Skin epidermis (tissue), 12 donors: Measurements from ENCODE around the gene HSDL1.
A peak's percentile ranks its signal among the peaks of the same experiment; 100 is the strongest.
"Not testable (repeated sequence)": the region's sequence is repeated elsewhere in the genome, so short reads cannot be mapped to it uniquely, and the experiment has no call there.

Experiments
- H3K27ac ChIP-seq, 21 experiments: fragments of 200-600 bp; sonication (generic) in 11 of 21; one replicate each; pipeline ENCODE4 v1.5.0; 2020; ENCODE audit warnings: mild to moderate bottlenecking in 3 of 21, inconsistent platforms in 2 of 21, moderate library complexity in 2 of 21
- H3K4me3 ChIP-seq, 7 experiments: fragments of 200-600 bp; sonication (generic) in 2 of 7; one replicate each; pipeline ENCODE4 v1.5.0; 2020; ENCODE audit warnings: inconsistent platforms in 2 of 7, mild to moderate bottlenecking in 2 of 7, moderate library complexity in 1 of 7

The HSDL1 gene

DNA sequence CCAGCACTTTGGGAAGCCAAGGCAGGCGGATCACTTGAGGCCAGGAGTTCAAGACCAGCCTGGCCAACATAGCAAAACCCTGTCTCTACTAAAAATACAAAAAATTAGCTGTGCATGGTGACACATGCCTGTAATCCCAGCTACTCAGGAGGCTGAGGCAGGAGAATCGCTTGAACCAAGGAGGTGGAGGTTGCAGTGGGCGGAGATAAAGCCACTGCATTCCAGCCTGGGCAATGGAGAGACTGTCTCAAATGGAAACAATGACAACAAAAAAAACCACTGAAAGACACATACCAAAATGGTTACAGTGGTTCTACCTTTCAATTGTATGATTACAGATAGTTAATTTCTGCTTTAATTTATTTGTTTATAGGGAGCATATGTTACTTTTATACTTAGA, 33.0 kb downstream of the HSDL1 start:
- H3K27ac ChIP-seq, H3K4me3 ChIP-seq: not testable (repeated sequence)

DNA sequence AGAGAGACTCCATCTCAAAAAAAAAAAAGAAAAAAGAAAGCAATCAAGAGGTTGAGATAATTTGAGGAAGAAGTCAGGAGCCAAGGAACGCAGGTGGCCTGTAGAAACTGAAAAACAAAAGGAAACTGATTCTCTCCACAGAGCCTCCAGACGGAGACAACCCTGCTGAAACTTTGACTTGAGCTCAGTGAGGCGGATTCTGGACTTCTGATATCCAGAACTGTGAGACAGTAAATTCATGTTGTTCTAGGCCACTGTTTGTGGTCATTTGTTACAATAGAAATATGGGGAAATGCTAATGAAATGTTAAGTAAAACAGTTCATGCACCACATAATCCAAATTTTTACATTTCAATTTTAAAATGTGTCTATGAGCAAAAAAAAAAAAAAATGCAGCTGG, 33.5 kb downstream of the HSDL1 start:
- no peak overlapping the region for H3K27ac ChIP-seq
- H3K4me3 ChIP-seq = no peak overlapping the region

DNA sequence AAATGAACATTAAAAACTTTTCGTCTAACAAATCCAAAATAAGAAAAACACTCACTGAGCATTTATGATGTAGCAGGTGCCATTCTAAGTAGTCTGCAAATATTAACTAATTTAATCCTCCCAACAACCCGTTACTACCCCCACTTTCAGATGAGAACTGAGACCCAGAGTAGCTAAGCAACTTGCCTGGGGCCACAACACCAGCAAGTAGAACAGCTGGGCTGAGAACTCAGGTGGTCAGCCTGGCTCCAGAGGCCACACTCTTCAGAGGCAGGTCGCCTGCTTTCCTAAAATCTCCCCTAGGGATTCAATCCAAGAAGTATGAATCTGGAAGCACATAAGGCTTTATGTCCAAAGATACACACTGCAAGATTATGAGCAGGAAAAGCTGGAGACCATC, 34.5 kb downstream of the HSDL1 start:
- Histone ChIP-seq H3K4me3 (no peak overlapping the region), H3K27ac (no peak overlapping the region)

DNA sequence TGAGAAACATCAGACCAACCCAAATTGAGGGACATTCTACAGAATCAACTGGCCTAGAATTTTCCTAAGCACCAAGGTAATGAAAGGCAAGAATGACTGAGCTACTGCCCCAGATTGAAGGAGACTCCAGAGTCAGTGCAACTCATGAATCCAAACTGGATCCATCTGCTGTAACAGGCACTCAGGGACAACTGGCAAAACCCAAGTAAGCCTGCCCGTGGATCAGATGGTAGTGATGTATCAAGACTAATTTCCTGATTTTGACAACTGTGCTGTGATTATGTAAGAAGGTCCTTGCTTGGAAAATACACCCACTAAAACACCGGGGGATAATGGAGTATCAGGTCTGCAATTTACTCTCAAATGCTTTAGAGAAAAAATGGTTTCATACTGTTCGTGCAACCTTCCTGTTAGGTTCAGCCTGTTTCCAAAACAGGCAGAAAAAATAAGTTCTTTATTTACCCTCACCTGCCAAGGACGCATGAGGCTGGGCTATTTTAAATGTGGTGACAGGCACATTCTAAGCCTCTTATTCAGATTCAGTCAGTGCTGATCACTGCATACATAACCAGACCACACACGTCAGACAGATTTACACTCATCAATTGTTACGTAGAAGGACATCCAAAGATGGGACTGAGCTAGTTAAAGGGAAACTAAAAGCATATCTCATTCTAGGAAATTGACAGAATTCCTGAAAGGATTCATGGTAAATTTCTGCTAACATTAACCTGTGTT, 35.2 kb downstream of the HSDL1 start:
- no peak overlapping the region for H3K27ac ChIP-seq

DNA sequence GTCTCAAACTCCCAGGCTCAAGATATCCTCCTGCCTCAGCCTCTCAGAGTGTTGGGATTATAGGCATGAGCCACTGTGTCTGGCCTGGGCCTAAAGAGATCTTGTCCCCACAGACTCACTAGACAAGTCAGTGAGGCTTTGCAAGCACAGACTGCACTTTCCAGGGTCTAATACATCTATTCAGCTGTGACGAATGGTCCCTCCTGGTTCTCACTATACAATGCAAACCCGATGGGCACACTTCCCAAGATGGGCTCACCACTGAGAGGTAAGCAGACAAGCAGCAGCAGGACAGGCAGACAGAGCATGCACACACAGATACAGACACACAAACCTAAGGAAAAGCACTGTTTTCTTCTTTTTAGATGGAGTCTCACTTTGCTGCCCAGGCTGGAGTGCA, 37.1 kb downstream of the HSDL1 start:
- Histone ChIP-seq H3K4me3 (no peak overlapping the region), H3K27ac (no peak overlapping the region)

More for the DNA sequence above, 35.2 kb downstream of the HSDL1 start:
- no peak overlapping the region for H3K4me3 ChIP-seq

DNA sequence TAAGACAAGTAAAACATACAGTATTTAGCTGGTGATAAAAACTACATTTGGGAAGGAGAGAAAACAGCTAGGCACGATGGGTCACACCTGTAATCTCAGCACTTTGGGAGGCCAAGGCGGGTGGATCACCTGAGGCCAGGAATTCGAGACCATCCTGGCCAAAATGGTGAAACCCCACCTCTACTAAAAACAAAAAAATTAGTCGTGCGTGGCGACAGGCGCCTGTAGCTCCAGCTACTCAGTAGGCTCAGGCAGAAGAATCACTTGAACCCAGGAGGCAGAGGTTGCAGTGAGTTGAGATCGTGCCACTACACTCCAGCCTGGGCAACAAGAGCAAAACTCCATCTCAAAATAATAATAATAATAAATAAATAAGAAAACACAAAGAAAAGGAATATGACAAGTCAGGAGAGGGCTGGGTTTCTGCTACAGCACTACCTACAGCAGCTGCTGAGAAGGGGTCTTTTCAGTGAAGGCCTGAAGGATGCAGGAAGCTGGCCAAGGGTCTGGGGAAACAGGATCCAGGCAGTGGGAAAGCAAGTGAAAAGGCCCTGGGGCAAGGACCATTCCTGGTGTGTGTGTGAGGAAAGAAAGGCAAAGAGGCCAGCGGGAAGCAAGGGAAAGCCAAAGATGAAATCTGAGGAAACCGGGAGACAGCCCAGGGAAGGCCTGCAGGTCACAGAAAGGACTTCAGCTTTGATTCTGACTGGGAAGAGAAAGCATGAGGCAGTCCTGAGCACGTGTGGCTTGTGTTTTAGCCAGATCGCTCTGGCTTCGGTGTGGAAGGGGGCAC, 38.8 kb downstream of the HSDL1 start:
- Histone ChIP-seq H3K27ac (no peak overlapping the region), H3K4me3 (no peak overlapping the region)

DNA sequence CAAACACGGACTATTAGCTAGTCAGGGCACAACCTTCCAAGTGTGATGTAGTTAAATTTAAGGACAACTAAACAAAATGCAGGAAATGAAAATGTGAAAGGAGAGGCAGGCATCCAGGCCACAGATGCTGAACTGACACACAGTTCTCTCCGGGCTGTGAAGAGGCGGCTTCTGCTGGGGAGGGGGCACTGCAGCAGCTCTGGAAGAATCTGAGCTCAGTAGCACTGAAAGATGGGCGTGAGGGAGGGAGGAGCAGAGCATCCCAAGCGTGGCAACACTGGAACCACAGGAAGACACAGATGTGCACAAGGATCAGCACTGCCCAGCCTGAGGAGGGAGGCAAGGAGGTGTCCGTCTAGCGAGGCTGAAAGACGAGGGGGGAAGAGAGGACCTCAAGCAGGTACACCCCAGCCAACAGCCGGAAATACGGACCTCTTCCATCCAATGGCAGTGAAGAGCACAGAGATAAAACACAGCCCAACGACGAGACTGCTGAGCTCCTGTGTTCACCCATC, 39.6 kb downstream of the HSDL1 start:
- H3K27ac ChIP-seq = no peak overlapping the region
- H3K4me3 ChIP-seq = no peak overlapping the region

DNA sequence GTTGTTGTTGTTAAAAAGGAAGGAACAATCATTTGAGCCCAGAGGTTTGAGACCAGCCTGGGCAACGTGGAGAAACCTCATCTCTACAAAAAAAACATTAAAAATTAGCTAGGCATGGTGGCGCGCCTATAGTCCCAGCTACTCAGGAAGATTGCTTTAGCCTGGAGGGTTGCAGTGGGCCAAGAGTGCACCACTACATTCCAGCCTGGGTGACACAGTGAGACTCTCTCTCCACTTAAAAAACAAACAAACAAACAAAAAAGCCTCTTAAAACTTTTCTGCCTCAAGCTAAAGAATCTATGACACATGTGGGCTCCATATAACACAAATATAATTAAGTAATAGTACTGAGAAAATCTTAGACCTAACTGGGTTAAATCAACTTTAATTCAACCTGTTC, 40.7 kb downstream of the HSDL1 start:
- Histone ChIP-seq H3K4me3 (no peak overlapping the region), H3K27ac (peak overlapping the region in 4 of 21 experiments; percentile 8 to 54 (median 34))

DNA sequence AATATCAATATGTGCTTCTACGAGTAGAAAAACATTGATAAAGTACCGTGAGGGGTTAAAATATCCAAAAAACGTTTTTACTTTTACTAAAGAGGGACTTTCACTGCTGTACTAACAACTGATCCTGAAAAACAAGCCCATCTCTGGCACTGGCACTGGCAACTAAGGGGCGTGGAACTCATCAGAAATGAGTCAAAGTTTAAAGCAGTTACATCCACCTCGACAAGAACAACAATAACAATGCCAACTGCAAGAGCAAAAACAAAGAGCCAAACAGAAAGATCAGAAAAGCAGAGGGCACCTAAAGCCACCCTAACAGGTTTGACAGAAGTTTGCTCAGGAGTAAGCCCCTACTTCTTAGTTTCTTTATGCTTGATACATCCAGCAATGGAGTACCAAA, 41.3 kb downstream of the HSDL1 start:
- H3K27ac ChIP-seq = peak overlapping the region in 4 of 21 experiments; percentile 22 to 56 (median 50)
- H3K4me3 ChIP-seq = no peak overlapping the region

DNA sequence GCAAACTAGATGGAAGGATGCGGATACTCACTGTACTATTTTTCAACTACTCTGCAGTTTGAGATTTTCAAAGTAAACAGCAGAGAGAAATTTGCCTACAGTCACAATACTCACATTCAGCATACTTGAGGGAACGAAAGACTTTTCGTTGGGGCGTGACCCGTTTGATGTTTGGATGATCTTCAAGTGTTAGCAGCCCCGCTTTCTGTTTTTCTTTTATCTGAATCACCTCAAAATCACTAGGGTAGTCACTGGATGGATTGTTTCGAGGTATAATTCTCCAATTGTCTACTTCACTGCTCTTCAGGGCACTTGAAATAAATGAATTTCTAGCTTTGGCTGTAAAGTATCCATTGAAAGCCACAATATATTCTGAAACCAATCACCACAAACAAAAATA, 46.0 kb downstream of the HSDL1 start:
- Histone ChIP-seq H3K4me3 (no peak overlapping the region), H3K27ac (peak overlapping the region in 1 of 21 experiments; percentile 17)

DNA sequence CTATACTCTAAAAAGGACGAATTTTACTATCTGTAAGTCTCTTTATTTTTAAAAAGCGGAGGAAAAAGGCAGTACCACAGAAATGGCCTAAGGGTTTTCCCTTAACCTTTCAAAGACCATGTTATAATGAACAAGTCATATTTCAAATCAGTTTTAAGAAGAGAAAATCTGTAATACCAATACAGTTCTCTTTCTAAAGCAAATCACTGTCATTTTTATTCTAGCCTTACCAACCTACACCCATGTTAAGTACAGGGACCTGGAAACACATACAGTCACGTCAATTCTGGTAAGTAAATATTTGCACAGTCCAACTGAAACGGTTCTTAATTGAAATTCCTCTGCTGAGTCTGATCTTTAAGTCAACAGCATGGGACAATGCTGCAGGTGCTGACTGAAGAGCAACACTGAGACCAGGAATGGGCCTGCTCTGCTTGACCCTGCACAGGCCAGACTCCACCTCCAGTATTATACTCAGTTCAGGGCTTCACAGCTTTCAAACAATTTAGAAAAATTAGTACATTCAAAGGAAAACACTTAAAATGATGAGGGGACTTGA, 48.5 kb downstream of the HSDL1 start:
- no peak overlapping the region for H3K4me3 ChIP-seq
- no peak overlapping the region for H3K27ac ChIP-seq

DNA sequence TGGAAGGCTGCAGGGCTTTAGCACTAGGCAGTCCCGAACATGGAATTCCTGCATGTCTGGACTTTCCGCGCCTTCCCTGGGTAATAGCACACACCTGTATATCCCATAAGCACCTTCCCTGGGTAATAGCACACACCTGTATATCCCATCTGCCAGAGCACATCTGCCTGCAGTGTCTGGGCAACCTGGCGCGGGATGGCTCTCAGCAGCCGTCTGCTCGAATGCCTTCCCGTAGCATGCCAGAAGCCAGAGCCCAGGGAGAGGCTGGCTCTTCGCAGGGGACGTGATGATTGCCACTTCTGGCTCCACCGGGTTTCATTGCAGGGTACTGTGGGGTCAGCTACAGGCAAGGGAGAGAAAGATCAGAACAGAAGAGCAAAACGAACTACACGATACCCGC, 49.5 kb downstream of the HSDL1 start:
- Histone ChIP-seq H3K4me3 (no peak overlapping the region), H3K27ac (no peak overlapping the region)

DNA sequence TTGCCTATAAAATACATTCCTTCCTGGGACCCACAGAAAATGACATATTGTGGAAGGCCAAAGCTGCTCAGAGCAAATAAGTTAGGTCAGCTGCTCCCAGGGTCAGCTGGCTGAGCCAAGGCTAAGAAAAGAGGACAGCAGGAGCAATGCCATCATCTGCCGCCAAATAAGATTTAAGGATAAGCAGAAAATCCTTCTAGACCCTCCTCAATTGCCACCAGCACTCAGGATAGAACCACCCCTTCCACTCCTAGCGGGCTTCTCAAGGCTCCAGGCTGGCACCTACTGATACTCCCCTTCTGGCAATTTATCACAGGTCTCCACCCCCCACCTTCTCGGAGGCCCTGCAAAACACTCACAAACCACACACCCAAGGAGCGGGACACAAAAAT, 51.1 kb downstream of the HSDL1 start:
- Histone ChIP-seq H3K27ac (no peak overlapping the region), H3K4me3 (no peak overlapping the region)

DNA sequence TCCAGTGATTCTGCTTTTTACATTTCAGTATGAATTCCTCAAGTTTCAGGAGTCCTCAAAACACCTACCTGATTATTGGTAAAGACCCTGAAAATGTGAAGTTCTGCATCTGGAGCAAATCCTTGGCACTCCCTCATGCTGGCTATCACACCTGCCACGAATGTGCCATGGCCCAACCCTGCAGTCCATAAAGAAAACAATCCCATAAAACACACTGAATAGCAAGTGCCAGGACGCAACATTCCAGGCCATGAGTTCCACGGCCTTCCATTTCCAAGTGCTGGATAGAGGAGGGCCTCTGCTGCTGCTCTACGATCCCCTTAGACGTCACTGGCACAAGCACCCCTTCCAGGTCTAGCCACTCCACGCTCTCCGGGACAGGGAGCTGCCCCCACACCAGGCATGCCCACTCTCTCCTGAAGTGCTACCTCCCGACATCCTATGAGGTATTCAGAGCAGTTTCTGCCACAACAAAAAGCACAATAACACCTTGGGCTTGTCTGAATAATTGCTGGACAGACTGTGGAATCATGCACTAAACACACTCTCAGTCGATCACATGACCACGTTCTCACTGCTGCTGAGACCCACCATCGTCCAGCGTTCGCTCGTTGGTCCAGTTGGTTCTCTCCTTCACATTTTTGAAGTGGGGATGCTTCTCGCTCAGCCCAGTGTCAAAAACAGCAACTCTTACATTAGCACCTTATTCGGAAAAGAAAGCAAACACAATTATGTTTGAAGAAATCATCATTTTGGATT, 51.7 kb downstream of the HSDL1 start:
- no peak overlapping the region for H3K27ac ChIP-seq

DNA sequence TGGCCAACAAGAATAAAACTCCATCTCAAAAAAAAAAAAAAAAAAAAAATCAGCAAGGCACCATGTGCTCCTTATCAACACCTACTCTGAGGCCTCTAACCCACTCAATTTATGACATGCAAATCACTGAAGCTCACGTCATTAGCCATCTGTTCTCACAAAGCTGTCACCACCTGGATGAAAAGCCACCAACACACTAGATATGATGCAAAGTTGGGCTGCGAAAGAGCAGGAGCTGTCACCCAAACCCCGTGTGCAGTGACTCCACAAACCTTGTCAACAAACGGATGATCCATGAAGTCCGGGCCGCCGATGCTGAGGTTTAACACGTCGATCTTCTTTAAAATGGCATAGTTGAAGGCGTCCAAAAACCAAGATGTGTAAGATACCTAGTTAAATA, 53.5 kb downstream of the HSDL1 start:
- Histone ChIP-seq H3K27ac (no peak overlapping the region), H3K4me3 (no peak overlapping the region)

More for the DNA sequence above, 51.7 kb downstream of the HSDL1 start:
- no peak overlapping the region for H3K4me3 ChIP-seq

DNA sequence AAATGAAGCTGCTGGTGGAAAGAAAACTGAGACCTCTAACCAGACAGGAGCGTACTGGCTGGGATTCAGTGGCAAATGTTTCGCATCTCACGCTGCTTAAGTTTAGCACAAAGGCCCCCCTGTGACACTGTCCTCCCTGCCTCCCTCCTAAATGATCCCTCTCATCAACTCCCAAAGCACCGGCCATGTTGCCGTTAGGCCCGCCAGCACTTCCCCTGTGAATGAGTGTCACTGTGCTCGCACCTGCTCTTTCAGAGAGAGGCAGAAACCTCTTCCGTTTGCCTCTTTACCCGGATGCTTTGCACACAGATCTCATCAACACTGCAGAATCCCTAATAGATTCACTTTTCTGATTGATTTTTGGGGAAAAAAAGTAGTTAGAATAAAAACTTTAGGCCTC, 54.8 kb downstream of the HSDL1 start:
- H3K27ac ChIP-seq = no peak overlapping the region

DNA sequence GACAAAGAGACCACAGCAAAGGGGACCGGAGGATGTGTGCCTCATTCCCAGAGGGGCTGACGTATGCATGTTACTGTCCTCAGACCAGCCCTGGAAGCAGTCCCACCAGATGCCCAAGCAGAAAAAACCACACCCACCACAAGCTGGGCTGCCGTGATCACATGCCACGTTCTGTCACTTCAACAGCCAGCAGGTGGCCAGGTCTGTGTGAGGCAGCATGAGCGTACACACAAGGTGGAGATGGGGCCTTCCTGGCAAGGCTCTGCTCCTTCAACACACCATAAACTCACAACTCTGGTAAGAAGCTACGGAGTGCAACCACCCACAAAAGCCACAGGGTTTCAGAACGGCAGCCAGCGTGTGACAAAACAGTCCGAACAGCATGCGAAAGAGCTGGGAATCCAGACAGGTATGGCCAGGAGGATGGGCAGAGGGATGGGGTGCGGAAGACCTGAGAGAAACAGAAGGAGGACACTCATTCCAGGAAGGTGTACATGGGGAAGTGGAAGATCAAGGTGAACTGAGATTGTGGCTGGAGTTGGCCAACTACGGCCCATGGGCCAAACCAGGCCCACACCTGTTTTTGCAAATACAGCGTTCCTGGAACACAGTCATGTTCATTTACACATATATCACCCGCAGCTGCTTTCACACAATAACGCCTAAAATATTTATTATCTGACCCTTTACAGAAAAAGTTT, 56.1 kb downstream of the HSDL1 start:
- H3K27ac ChIP-seq = no peak overlapping the region
- no peak overlapping the region for H3K4me3 ChIP-seq

More for the DNA sequence above, 54.8 kb downstream of the HSDL1 start:
- H3K4me3 ChIP-seq = no peak overlapping the region

DNA sequence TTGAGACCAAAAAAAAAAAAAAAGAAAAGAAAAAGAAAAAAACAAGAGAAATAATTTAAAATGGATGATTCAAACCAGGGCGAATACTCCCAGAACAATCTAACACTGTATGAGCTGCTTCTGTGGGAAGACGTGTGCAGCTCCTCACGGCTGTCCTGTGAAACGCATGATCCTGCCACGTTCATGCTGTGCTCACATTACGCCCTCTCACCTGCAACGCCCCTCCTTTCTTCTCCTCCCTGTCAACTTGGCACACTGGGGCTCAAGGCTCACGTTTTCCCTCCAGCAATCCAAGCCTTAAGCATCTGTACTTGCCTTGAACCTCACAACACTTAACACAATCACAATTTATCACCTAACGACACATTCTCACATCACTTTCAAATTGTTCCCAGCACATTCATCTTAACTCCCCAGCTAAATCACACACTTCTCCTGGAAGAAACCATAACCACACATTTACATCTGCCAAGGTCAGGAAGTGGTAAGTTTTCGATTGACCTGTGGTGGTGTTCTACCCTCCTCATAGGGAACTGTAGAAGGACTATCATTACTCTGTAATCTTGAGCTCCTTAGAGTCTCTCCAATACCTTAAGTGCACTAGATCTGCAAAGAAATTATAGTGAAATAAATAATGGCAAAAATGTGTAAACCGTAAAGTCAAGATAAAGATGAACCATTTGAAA, 57.4 kb downstream of the HSDL1 start:
- Histone ChIP-seq H3K4me3 (no peak overlapping the region), H3K27ac (no peak overlapping the region)

DNA sequence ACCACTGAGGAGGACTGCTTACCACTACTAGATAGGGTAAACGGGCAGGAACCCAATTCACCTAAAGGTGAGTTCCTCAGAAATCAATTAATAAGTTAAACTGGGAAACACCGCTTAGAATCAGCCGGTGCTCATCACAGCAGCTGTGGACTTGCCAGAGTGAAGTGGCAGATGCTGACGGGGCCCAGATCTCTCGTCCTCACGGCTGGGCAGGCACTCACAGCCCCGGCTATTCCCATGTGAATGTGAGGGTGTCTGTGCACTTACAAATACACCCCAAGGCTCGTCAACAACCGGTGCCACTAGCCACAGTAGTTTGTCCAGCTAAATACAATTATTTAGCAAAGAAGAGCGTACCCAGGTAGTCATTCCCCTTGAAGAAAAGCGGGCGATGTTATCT, 58.0 kb downstream of the HSDL1 start:
- Histone ChIP-seq H3K27ac (no peak overlapping the region), H3K4me3 (no peak overlapping the region)
